Lung (tissue), 12 donors: ENCODE data around the gene MLEC. TPM values are rescaled to one million over a fixed set of nuclear protein-coding genes. Genes with fewer than 3 reads are reported as not detected.

Experiments used
- ATAC-seq: fragments of 200-7000 bp; cut with Tn5 transposase; one replicate; pipeline ENCODE4 v1.9.1; 2020; ENCODE audit warnings: moderate number of reproducible peaks; ENCODE audit not compliant: insufficient read depth, low FRiP score
- DNase-seq, 3 donors: peaks; one replicate each; pipeline ENCODE4 v3.0.0-alpha.2; 2013 to 2017
- H3K27ac ChIP-seq, 2 donors: one replicate each; pipeline ENCODE4 v1.5.1; 2013; ENCODE audit warnings: mild to moderate bottlenecking in 2 of 2, moderate library complexity in 2 of 2, control low read depth in 1 of 2, inconsistent platforms in 1 of 2, low read depth in 1 of 2, low read length in 1 of 2
- H3K27me3 ChIP-seq, 3 donors: one replicate each; pipeline ENCODE4 v1.5.1; 2013; ENCODE audit warnings: low read length in 2 of 3; ENCODE audit not compliant: control insufficient read depth in 3 of 3, insufficient read depth in 3 of 3
- H3K36me3 ChIP-seq, 4 donors: one replicate each; pipeline ENCODE4 v1.5.1; 2013; ENCODE audit warnings: low read length in 4 of 4, mild to moderate bottlenecking in 1 of 4, moderate library complexity in 1 of 4; ENCODE audit not compliant: control insufficient read depth in 4 of 4, insufficient read depth in 4 of 4
- H3K4me1 ChIP-seq, 5 donors: one replicate each; pipeline ENCODE4 v1.5.1; 2013; ENCODE audit warnings: low read length in 5 of 5, mild to moderate bottlenecking in 2 of 5, moderate library complexity in 1 of 5; ENCODE audit not compliant: control insufficient read depth in 5 of 5, insufficient read depth in 5 of 5
- H3K4me3 ChIP-seq: one replicate; pipeline ENCODE4 v1.5.1; 2013; ENCODE audit warnings: mild to moderate bottlenecking, control low read depth, moderate library complexity
- H3K9ac ChIP-seq, 2 donors: one replicate each; pipeline ENCODE4 v1.5.1; 2013; ENCODE audit warnings: low read length in 2 of 2, control low read depth in 1 of 2; ENCODE audit not compliant: insufficient read depth in 1 of 2
- H3K9me3 ChIP-seq, 4 donors: one replicate each; pipeline ENCODE4 v1.5.1; 2013; ENCODE audit warnings: low read length in 3 of 4, mild to moderate bottlenecking in 1 of 4, moderate library complexity in 1 of 4; ENCODE audit not compliant: control insufficient read depth in 4 of 4, insufficient read depth in 3 of 4
- WGBS, 2 donors: extraction: QIAGEN DNeasy Blood & Tissue Kit; methylation state at CpG; one replicate each; pipeline ENCODE4 v1.1.7; 2013; 5-methylcytosine and 5-hydroxymethylcytosine counted together
- polyA plus RNA-seq, 2 donors: library from polyadenylated mRNA; stranded (reverse); fragments of 200-250 nt; gene quantifications; one replicate each; pipeline ENCODE4 v1.2.1, GENCODE V29; 2013
- total RNA-seq, 2 donors: library from RNA; depleted of rRNA in 1 of 2; stranded (reverse); fragments of >200 nt in 1 of 2; gene quantifications; one replicate each; pipeline ENCODE4 v1.2.1, GENCODE V29; 2014 to 2021
- TF ChIP-seq, protein P1 (sequence below): IDR thresholded peaks from 2 replicates; pipeline ENCODE4 v1.5.1; 2012; ENCODE audit warnings: mild to moderate bottlenecking; ENCODE audit errors: control extremely low read depth, extremely low read depth
- donor health status: control.
- donor health status: control.
- donor health status: Bipolar disorder and iron deficiency.
- donor health status: healthy.
- donor health status: DM: yes; HTN: yes; CAD: no.

The MLEC gene
- total and polyA plus RNA-seq, 4 donors = 34.1 to 161 (median 53.7) TPM

DNA sequence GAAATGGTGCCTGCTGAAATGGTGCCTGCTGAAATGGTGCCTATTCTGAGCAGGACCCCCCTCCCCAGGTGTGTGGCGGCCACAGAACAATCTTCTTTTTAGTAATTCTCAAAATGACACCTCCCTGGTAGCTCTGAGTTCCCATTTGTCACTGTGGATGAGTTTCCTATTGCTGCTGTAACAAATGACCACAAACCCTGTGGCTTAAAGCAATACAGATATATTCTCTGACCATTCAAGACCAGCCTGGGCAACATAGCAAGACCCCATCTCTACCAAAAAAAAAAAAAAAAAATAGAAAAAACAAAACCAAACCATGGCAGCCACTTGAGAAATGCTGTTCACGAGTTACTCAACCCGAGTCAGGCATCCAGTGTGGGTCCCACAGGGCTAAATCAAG, 46.6 kb downstream of the MLEC start:
- ATAC-seq (no peak), DNase-seq (no peak)
- no peaks in the 10 kb centered on the region for H3K4me1 ChIP-seq
- TF ChIP-seq, protein P1, sequence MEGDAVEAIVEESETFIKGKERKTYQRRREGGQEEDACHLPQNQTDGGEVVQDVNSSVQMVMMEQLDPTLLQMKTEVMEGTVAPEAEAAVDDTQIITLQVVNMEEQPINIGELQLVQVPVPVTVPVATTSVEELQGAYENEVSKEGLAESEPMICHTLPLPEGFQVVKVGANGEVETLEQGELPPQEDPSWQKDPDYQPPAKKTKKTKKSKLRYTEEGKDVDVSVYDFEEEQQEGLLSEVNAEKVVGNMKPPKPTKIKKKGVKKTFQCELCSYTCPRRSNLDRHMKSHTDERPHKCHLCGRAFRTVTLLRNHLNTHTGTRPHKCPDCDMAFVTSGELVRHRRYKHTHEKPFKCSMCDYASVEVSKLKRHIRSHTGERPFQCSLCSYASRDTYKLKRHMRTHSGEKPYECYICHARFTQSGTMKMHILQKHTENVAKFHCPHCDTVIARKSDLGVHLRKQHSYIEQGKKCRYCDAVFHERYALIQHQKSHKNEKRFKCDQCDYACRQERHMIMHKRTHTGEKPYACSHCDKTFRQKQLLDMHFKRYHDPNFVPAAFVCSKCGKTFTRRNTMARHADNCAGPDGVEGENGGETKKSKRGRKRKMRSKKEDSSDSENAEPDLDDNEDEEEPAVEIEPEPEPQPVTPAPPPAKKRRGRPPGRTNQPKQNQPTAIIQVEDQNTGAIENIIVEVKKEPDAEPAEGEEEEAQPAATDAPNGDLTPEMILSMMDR = no peak
- H3K27ac ChIP-seq = no peak overlapping the region
- WGBS, 2 donors = 88 to 90% methylated on average over 3 of the region's 3 CpGs
- no peaks in the 10 kb centered on the region for H3K9me3 ChIP-seq
- peaks cover 2 to 14% (median 7%) of the 10 kb centered on the region in 4 donors for H3K36me3 ChIP-seq
- H3K27me3 ChIP-seq = no peaks in the 10 kb centered on the region
- no peak overlapping the region for H3K9ac ChIP-seq
- H3K4me3 ChIP-seq = no peak overlapping the region

DNA sequence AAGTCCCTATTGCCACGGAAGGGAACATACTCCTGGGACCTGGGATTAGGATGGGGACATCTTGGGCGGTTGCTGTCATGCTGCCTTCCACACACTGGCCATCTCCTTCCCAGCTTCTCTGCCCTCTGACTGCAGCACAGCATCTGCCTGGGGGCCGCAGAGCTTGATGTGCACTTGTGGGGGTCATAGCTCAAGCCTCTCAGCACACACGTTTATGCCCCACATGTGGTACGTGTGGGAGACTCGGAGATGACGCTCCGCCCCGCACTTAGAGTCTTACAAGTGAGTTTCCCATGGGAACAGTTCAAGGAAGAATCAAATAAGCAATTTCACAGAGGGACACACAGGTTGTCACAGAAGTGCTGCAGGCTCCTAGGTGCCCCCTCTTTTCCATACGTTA, 47.3 kb downstream of the MLEC start:
- ATAC-seq = no peak
- 95 to 97% methylated on average over 10 of the region's 10 CpGs for WGBS, 2 donors
- Histone ChIP-seq H3K36me3 (peaks cover 2 to 20% (median 7%) of the 10 kb centered on the region in 4 donors), H3K27ac (no peak overlapping the region), H3K4me3 (no peak overlapping the region), H3K27me3 (no peaks in the 10 kb centered on the region), H3K4me1 (no peaks in the 10 kb centered on the region), H3K9me3 (no peaks in the 10 kb centered on the region), H3K9ac (no peak overlapping the region)
- TF ChIP-seq, protein P1 = no peak
- DNase-seq = no peak

DNA sequence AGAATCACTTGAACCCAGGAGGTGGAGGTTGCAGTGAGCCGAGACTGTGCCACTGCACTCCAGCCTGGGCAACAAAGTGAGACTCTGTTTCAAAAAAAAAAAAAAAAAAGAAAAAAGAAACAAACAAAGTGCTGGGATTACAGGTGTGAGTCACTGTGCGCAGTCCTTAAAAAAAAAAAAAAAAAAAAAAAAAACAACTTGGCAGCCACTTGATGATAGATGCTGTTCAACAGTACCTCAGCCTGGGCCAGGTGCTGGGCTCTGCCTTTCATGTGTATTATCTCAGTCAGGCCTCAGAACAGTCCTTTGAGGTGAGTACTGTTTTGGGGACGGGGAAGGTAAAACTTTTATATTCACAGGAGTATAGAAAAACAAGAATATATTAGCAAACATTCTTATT, 48.2 kb downstream of the MLEC start:
- H3K4me3 ChIP-seq = no peak overlapping the region
- no peaks in the 10 kb centered on the region for H3K27me3 ChIP-seq
- no peak overlapping the region for H3K9ac ChIP-seq
- H3K4me1 ChIP-seq = no peaks in the 10 kb centered on the region
- no peak overlapping the region for H3K27ac ChIP-seq
- ATAC-seq (no peak), DNase-seq (no peak)
- 87 to 88% methylated on average over 3 of the region's 3 CpGs for WGBS, 2 donors
- peaks cover 0 to 22% (median 2%) of the 10 kb centered on the region in 4 donors for H3K36me3 ChIP-seq
- H3K9me3 ChIP-seq = no peaks in the 10 kb centered on the region
- TF ChIP-seq, protein P1 = no peak
